ENCODE data around the gene TCP11. TPM values are rescaled to one million over a fixed set of nuclear protein-coding genes. Genes with fewer than 3 reads are reported as not detected.
A peak's percentile ranks its signal among the peaks of the same experiment; 100 is the strongest.

The TCP11 gene
- total RNA-seq, 1 experiment from 2014 or later: not detected

DNA sequence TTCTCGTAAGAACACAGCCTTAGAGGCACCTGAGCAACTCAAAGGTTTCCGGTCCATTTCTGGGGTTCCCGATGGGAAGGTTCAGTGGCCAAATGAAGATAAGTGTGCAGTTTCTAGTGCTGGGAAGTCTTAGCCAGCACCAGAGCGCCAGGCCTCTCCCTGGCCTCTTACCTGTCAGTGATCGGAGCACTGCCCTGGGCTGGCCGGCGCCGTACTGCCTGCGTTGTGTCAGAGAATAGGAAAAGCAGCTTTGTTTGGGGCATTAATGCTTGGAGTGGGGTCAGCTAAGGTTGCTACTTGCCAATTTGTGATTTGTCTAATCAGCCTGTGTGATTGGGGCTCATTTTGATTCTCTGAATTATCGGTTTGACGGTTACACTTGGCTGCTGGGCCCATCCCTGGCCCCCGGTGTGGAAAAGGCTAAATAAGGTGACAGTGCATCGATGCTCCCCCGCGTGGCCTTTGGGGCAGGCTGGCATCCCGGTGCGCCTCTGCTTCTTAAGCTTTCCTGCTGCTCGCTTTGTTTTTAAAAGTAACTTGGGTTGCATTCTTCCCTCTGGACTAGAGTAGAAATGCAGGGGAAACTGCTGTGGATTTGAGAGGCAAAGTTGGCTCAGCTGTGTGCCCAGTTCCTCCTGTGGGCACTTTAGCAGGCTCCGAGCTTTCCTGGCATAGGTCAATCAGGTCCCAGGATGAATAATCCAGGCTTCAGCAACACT, 51.8 kb downstream of the TCP11 start:
- Histone ChIP-seq H3T11ph (ENCODE audit: low read length) (no peak overlapping the region), H3K23ac (ENCODE audit: insufficient read length, low read depth, low read length) (no peak overlapping the region), H3K23me2 (ENCODE audit: insufficient read length, low read depth, low read length, poor library complexity, severe bottlenecking) (no peaks in the 10 kb centered on the region), H3K4me1 (ENCODE audit: insufficient read depth, low read length) (no peaks in the 10 kb centered on the region), H3K4me2 (ENCODE audit: insufficient read depth, insufficient read length, low read length) (no peak overlapping the region), H4K20me1 (ENCODE audit: control insufficient read depth, insufficient read depth, insufficient read length) (no peaks in the 10 kb centered on the region), H4K91ac (ENCODE audit: insufficient read length, low read depth, low read length) (no peak overlapping the region), H2BK12ac (ENCODE audit: insufficient read length, low read depth, low read length) (no peak overlapping the region), H2BK120ac (ENCODE audit: low read depth, low read length, poor library complexity, severe bottlenecking) (no peak overlapping the region), H3K18ac (ENCODE audit: insufficient read length, low read depth, low read length) (no peak overlapping the region), H3K9ac (ENCODE audit: extremely low read depth, insufficient read length, low read length) (no peak overlapping the region), H3K79me1 (ENCODE audit: insufficient read depth, low read depth, low read length, poor library complexity, severe bottlenecking) (no peaks in the 10 kb centered on the region), H3K56ac (ENCODE audit: insufficient read length, low read depth, low read length) (no peak overlapping the region), H3K9me3 (ENCODE audit: control insufficient read depth, low read depth, low read length) (no peaks in the 10 kb centered on the region), H3K27me3 (ENCODE audit: insufficient read depth, low read length) (no peaks in the 10 kb centered on the region), H3K79me2 (ENCODE audit: insufficient read depth, low read length) (no peaks in the 10 kb centered on the region), H3K14ac (ENCODE audit: insufficient read depth, low read length) (no peak overlapping the region), H2BK15ac (ENCODE audit: low read depth, low read length) (no peak overlapping the region), H4K8ac (replicated peaks; ENCODE audit: insufficient read length, low read depth, low read length) (no peak overlapping the region), H2BK20ac (ENCODE audit: low read depth, low read length, poor library complexity, severe bottlenecking) (no peak overlapping the region), H3K4ac (ENCODE audit: low read depth, low read length) (no peak overlapping the region), H2AK5ac (ENCODE audit: insufficient read length, low read length) (no peak overlapping the region), H2AFZ (ENCODE audit: low read length) (no peak overlapping the region), H2BK5ac (ENCODE audit: insufficient read length, low read length) (no peak overlapping the region), H3K27ac (ENCODE audit: insufficient read length, low read depth, low read length) (no peak overlapping the region), H4K5ac (ENCODE audit: insufficient read length, low read depth, low read length) (no peak overlapping the region)
- no peak for DNase-seq
- H3K27ac Mint-ChIP-seq: peak overlapping the region; percentile 65 to 87 (median 76); a peak in 5 of 7 replicates
- peaks cover 15 to 40% (median 36%) of the 10 kb centered on the region in 3 experiments; a peak in 6 of 7 replicates for H3K36me3 Mint-ChIP-seq (ENCODE audit: insufficient read depth in 1 of 3, low read depth in 3 of 3)
- WGBS (ENCODE audit: extremely low coverage, insufficient read length, low lambda C conversion rate): no CpG with 5 or more reads among the region's 19 CpGs
- H3K4me1 Mint-ChIP-seq: peaks cover 21 to 22% of the 10 kb centered on the region in 2 experiments
- TF ChIP-seq, protein P1, sequence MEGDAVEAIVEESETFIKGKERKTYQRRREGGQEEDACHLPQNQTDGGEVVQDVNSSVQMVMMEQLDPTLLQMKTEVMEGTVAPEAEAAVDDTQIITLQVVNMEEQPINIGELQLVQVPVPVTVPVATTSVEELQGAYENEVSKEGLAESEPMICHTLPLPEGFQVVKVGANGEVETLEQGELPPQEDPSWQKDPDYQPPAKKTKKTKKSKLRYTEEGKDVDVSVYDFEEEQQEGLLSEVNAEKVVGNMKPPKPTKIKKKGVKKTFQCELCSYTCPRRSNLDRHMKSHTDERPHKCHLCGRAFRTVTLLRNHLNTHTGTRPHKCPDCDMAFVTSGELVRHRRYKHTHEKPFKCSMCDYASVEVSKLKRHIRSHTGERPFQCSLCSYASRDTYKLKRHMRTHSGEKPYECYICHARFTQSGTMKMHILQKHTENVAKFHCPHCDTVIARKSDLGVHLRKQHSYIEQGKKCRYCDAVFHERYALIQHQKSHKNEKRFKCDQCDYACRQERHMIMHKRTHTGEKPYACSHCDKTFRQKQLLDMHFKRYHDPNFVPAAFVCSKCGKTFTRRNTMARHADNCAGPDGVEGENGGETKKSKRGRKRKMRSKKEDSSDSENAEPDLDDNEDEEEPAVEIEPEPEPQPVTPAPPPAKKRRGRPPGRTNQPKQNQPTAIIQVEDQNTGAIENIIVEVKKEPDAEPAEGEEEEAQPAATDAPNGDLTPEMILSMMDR (conservative IDR thresholded peaks at IDR 0.05): no peak
- no peak overlapping the region for H3K4me3 Mint-ChIP-seq
- H3K9me3 Mint-ChIP-seq: no peaks in the 10 kb centered on the region
- H3K27me3 Mint-ChIP-seq (ENCODE audit: low read depth): no peaks in the 10 kb centered on the region
